Measurements from ENCODE around the gene MMAB.

DNA sequence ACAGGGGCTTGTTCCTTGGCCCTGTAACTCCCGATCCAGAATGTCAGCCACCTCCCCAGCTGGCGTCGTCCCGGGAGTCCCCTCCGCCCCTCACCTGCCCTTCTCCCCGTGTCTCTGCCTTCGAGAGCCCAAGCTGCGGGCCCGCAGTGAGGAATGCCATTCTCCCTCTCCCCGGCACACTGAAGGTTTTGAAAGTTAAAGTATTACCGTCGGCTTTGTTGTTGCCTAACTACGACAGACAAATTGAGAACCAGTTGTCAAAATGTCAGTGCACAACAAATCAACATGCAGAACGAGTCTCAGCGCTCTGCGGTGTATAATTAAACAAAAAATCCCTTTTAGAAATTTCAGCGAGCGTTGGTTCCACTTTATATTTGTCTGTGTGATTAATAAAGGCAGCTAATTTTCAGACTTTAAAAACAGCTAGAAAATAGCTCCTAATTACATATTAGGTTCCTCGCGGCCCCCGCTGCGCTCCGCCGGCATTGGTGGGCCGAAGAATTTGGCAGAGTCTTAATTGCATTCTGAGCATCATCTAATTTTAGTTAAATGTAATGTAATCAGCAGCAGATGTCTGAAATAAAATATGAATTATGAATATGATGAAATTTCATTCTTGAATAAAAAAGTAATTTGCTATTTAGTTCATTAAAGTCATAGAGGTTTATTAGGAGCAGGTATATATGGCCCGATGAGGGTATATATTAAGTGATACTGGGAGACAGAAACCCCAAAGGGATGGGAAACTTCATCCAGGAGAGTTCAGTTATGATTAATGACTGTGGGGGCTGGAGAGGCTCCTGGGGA lies 40.5 kb upstream of the MMAB start:
- TF ChIP-seq POLR2A (IDR thresholded peaks at IDR 0.05), result no peak
- TF ChIP-seq, protein P1, sequence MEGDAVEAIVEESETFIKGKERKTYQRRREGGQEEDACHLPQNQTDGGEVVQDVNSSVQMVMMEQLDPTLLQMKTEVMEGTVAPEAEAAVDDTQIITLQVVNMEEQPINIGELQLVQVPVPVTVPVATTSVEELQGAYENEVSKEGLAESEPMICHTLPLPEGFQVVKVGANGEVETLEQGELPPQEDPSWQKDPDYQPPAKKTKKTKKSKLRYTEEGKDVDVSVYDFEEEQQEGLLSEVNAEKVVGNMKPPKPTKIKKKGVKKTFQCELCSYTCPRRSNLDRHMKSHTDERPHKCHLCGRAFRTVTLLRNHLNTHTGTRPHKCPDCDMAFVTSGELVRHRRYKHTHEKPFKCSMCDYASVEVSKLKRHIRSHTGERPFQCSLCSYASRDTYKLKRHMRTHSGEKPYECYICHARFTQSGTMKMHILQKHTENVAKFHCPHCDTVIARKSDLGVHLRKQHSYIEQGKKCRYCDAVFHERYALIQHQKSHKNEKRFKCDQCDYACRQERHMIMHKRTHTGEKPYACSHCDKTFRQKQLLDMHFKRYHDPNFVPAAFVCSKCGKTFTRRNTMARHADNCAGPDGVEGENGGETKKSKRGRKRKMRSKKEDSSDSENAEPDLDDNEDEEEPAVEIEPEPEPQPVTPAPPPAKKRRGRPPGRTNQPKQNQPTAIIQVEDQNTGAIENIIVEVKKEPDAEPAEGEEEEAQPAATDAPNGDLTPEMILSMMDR (IDR thresholded peaks at IDR 0.05), result no peak

Measured in tibial nerve (tissue), 3 donors.